ENCODE measurements around the gene ZNF398.

The ZNF398 gene

DNA sequence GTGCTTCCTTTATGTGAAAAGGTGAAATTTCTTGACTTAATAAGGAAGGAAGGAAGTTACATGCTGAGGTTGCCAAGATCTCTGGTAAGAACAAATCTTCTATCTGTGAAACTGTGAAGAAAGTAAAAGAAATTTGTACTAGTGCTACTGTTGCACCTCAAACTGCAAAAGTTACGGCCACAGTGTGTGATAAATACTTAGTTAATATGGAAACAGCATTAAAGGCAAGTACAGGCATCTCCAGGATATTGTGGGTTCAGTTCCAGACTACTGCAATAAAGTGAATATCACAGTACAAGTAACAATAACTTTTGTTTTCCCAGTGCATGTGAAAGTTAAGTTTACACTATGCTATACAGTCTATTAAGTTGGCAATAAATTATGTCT lies 25.3 kb downstream of the ZNF398 start:
- no peak for TF ChIP-seq GATA3 (IDR thresholded peaks at IDR 0.05; ENCODE audit: low read depth, low read length)
- TF ChIP-seq GATA2 (IDR thresholded peaks at IDR 0.05; ENCODE audit: low read depth, low read length) = no peak

GRCh38 chr7:149175150-149175549 lies 27.9 kb downstream of the ZNF398 start:
- TF ChIP-seq GATA2 (IDR thresholded peaks at IDR 0.05; ENCODE audit: low read depth, low read length) = no peak; the same call in 1 of the 2 replicates
- no peak for TF ChIP-seq GATA3 (IDR thresholded peaks at IDR 0.05; ENCODE audit: low read depth, low read length)

- no peak for TF ChIP-seq GATA2 (IDR thresholded peaks at IDR 0.05; ENCODE audit: low read depth, low read length)
- TF ChIP-seq GATA3 (IDR thresholded peaks at IDR 0.05; ENCODE audit: low read depth, low read length) = no peak
Observed at GRCh38 chr7:149179241-149179640, 32.0 kb downstream of the ZNF398 start.

- TF ChIP-seq GATA3 (IDR thresholded peaks at IDR 0.05; ENCODE audit: low read depth, low read length) = no peak
- TF ChIP-seq GATA2 (IDR thresholded peaks at IDR 0.05; ENCODE audit: low read depth, low read length) = no peak
Observed at GRCh38 chr7:149180722-149181449, 33.6 kb downstream of the ZNF398 start.

DNA sequence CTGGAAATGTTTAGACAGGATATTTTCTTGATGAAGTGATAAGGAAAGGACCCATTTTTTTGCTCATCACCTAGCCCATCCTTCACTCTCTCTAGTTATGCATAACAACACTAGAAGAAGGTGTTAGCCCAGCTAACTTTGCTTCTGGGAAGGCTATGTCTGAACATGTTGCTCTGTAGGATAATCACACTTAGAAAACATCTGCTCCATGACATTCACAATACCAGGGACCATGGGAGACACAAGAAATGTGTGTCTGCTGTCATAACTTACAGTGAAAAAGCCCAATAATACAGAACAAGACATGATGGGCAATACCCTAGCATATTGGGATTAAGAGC lies 34.2 kb downstream of the ZNF398 start:
- TF ChIP-seq GATA3 (IDR thresholded peaks at IDR 0.05; ENCODE audit: low read depth, low read length) (no peak), GATA2 (IDR thresholded peaks at IDR 0.05; ENCODE audit: low read depth, low read length) (no peak)

- no peak for TF ChIP-seq GATA3 (IDR thresholded peaks at IDR 0.05; ENCODE audit: low read depth, low read length)
- no peak for TF ChIP-seq GATA2 (IDR thresholded peaks at IDR 0.05; ENCODE audit: low read depth, low read length)
Observed at GRCh38 chr7:149184274-149184673, 37.0 kb downstream of the ZNF398 start.

DNA sequence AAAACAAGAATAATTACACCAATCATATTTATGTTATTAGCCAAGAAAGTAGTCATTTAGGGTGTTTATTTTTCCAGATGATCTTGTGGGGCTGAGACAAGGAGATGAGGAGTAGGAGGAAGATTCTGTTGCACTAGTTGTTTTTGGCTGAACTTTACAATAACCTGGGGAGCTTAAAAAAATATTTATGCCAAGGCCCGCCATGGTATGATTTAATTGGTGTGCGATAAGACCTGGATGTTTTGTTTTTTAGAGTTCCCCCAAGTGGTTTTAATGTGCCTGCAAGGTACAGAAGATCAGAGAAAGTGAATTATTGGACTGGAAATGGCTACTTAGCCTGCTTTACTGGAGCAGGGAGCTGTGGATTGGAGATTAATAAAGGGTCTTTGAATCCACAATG lies 41.0 kb downstream of the ZNF398 start:
- TF ChIP-seq GATA3 (IDR thresholded peaks at IDR 0.05; ENCODE audit: low read depth, low read length) = no peak
- TF ChIP-seq GATA2 (IDR thresholded peaks at IDR 0.05; ENCODE audit: low read depth, low read length) = no peak

GRCh38 chr7:149188637-149189259 lies 41.5 kb downstream of the ZNF398 start:
- TF ChIP-seq GATA2 (IDR thresholded peaks at IDR 0.05; ENCODE audit: low read depth, low read length) = no peak
- no peak for TF ChIP-seq GATA3 (IDR thresholded peaks at IDR 0.05; ENCODE audit: low read depth, low read length)

DNA sequence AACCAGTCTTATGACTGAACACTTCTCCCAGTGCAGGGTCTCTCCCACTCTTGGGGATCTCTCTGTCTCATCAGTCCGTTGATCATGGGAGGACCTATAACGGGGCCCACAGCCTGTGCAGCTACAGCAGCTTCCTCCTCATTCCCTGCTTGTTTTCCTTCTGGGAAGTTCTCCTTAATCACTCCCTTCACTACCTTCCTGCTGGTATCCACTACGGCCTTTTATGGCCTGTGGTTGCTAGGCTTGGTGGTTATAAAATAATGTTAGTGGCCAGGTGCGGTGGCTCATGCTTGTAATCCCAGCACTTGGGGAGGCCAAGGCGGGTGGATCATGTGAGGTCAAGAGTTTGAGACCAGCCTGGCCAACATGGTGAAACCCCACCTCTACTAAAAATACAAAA lies 44.6 kb downstream of the ZNF398 start:
- TF ChIP-seq GATA2 (IDR thresholded peaks at IDR 0.05; ENCODE audit: low read depth, low read length) (no peak), GATA3 (IDR thresholded peaks at IDR 0.05; ENCODE audit: low read depth, low read length) (no peak)

DNA sequence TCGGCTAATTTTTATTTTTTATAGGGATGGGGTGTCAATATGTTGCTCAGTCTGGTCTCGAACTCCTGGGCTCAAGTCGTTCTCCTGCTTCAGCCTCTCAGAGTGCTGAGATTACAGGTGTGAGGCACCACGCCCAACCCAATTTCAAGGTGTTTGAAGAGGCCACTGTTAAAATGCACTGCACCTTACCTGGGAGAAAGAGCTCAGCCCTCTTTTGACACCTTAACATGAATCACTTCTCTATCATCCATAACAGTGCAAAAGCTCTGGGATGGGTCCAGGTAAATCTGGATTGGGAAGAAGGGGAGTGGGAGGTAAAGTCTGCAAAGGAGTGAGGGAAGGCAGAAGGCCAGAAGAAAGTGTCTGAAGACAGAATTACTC lies 47.5 kb downstream of the ZNF398 start:
- no peak for TF ChIP-seq GATA2 (IDR thresholded peaks at IDR 0.05; ENCODE audit: low read depth, low read length)
- TF ChIP-seq GATA3 (IDR thresholded peaks at IDR 0.05; ENCODE audit: low read depth, low read length) = no peak

DNA sequence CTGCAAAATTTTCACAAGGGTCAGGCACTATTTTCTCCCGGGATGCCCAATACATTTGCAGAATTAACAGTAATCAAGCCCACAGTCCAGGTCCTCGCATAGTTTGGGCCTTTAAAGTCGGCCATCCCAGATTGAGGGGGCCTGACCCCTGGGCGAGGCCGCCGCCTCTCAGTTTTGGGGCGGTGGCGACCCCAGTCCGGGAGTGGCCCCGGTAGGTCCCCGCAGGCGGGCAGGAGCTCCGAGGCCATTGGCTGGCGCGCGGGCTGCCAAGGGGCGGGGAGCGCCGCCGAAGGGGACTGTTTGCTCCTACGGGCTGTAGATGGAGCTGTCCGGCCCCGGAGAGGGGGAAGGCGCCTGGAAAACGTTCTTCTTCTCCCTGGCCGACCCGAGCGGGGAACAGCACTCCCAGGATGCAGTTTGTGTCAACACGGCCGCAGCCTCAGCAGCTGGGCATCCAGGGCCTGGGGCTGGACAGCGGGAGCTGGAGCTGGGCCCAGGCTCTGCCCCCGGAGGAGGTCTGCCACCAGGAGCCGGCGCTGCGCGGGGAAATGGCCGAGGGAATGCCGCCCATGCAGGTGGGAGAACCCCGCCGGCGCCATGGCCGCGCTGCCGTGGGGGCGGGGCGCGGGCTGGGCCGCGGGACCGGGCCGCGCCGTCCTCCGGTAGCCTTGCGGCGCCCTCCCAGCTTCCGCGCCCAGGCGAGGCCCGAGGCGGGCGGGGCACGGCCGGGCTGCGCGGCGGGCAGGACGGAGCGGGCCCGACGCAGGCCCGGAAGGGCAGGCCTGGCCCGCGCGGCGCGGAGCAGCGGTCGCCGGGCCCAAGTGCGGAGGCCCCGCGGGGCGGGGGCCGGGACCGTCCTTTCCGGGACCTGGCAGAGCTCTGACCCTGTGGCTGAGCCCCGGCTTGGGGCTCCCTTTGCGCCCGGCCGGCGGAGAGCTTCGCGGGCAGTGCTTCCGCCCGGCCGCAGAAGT lies 48.2 kb downstream of the ZNF398 start, which contains the start of gene ZNF282:
Gene ZNF282, plus strand, starts transcription at position 367 of the 971 bp plus-strand sequence. Its CDS starts 44 bp downstream, at position 411.
- TF ChIP-seq GATA2 (IDR thresholded peaks at IDR 0.05; ENCODE audit: low read depth, low read length) = no peak
- no peak for TF ChIP-seq GATA3 (IDR thresholded peaks at IDR 0.05; ENCODE audit: low read depth, low read length)

DNA sequence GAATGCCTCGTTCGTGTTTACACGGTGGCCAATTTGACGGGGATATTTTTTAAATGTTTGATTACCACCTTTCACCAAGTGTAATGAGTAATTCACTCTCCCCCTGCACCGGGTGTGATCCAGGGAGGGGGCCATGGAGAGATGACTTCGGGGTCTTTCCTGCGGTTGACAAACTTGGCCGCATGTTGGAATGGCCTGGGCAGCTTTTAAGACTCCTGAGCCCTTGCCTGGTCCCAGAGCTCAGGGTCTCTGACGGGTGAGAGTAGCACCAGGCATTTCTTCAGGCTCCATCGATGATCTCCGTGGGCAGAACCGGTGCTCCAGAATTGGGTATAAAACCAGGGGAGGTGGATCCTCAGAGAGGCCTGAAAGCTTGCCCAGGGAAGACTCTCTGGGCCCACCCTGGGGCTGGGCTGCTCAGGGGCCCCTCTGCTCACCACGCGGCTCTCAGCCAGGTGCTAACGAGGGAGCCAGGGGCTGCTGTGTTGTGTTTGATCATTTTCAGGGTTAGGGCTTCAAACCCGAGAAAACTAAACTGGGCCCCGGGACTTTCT lies 49.0 kb downstream of the ZNF398 start:
- no peak for TF ChIP-seq GATA3 (IDR thresholded peaks at IDR 0.05; ENCODE audit: low read depth, low read length)
- no peak for TF ChIP-seq GATA2 (IDR thresholded peaks at IDR 0.05; ENCODE audit: low read depth, low read length)

DNA sequence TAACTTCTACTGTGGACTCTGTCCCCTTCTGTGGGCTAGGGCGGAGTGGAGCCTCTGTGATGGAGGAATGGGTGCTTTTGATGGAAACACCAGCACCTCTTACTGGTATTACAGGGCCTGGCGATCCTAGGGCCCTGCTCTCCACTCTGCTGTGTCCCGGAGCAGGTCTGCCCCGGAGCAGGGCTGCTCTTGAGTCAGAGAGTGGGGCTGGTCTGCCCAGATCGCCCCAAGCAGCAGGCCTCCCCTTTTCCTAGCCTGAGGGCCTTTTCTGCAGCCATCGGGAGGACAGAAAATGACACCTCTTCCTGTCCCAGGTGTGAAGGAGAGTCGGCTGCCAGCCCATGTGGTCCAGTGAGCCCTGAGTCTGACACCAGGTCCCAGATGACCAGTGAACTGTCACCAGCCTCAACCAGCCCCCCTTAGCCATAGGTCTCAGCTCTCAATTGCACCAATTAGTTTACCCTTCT lies 49.5 kb downstream of the ZNF398 start:
- TF ChIP-seq GATA3 (IDR thresholded peaks at IDR 0.05; ENCODE audit: low read depth, low read length) = no peak
- TF ChIP-seq GATA2 (IDR thresholded peaks at IDR 0.05; ENCODE audit: low read depth, low read length) = no peak

DNA sequence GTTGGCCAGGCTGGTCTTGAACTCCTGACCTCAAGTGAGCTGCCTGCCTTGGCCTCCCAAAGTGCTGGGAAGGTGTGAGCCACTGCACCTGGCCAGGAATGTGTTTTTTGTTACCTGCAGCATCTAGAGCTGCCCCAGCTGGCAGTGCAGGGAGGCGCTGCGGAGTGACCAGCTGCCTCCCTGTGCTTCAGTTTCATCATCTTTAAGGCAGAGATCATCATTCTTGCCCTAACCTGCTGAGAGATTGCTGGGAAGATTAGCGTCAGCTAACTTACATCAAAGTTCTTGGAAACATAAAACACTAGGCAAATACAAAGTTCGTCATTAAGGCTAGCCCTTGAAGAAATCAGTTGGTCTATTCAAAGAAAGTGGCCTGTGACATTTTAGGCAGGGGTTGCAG lies 50.4 kb downstream of the ZNF398 start:
- no peak for TF ChIP-seq GATA2 (IDR thresholded peaks at IDR 0.05; ENCODE audit: low read depth, low read length)
- no peak for TF ChIP-seq GATA3 (IDR thresholded peaks at IDR 0.05; ENCODE audit: low read depth, low read length)
